ENCODE results near the gene G6PC2.

- no peak for TF ChIP-seq CTCF (IDR thresholded peaks at IDR 0.05; ENCODE audit: low read length)
- no peak for TF ChIP-seq EZH2 (IDR thresholded peaks at IDR 0.05; ENCODE audit: borderline replicate concordance, low read length)
These were observed 7.0 kb upstream of the G6PC2 start for GRCh38 chr2:168894101-168894500.

All from OCI-LY1 (cell line).